ENCODE measurements around the gene G6PC3.
A peak's percentile ranks its signal among the peaks of the same experiment; 100 is the strongest.
"Not testable (repeated sequence)": the region's sequence is repeated elsewhere in the genome, so short reads cannot be mapped to it uniquely, and the experiment has no call there.

Gene G6PC3

DNA sequence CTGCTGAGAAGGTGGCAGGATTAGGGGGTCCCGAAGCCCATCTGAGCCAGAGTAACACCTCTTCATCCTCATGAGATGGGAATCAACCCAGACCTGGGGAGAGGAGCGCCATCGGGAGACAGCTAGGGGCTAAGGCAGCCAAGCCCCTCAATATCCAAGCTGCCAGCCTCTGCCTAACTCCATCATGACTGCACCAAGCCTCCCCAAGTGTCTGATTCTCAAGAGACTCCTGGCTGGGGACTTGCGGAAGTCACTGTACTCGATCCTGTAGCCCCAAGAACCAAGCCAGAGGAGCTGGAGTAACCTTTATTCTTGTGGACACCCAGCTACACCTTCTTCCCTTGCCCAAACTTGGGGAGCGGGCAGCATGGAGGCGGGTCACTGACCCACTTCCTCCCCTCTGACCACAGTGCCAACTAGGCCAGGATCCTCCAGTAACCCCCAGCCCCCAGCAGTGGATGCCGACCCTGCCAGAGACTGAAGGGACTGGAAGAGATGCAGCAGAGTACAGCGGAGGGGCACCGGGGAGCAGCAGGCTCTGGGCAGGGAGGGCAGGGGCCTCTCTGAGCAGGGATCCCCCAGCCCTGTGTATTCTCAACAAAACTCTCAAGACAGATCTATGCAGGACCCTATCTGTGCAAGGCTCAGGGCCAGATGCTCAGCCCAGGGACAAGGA, 39.6 kb downstream of the G6PC3 start:
- no peak for DNase-seq

DNA sequence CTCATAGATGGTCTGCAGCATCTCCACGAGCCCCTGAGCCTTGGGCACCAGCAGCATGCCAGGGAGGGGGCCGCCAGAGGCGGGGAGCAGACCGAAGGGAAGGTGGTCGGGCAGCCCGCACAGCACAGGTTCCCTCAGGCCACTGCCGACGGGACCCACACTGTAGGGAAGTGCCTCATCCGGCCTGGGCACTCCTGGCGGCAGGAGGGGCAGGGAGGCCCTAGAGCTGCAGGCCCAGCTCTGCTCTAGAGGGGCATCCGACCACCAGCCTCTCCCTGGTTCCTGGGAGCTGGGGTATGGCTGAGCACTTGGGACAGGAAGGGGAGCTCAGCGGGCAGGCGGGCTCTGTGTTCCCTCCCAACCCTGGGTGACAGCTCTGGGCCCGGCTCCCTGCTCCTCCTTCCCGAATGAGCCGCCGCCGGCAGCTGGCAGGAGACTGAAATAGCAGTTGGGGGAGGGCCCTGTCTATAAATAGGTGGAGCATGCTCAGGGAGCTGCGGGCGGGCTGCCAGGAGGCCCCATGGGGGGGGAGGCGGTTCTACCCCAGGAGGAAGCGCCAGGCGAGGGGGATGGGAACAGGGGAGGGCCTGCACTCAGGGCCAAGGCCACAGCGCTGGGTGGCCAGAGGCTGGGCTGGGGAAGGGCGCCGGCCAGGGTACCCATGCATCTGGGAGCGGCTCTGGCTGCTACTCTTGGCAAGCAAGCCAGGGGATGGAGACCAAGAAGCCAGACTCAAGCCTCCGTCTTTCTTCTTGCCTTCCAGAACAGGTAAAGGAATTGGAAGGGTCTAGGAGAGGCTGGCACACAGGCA, 40.5 kb downstream of the G6PC3 start:
- DNase-seq = peak; percentile 87

DNA sequence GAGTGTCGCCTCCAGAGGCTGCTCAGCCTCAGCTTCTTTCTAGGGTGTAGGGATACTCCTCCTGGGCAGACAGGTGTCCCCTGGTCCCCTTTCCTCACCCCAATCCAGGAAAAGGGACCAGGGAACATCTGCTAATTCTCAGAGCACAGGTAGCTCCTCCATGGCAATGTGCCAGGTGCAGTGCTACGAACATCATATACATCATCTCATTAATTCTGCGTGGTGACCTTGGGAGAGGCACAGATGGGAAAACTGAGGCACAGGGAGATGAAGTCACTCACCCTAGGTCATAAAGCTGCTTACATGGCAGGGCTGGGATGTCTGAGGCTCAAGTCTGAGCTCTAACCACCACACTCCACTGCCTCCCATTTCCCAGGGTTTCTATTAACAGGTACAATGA, 41.2 kb downstream of the G6PC3 start:
- DNase-seq = no peak

DNA sequence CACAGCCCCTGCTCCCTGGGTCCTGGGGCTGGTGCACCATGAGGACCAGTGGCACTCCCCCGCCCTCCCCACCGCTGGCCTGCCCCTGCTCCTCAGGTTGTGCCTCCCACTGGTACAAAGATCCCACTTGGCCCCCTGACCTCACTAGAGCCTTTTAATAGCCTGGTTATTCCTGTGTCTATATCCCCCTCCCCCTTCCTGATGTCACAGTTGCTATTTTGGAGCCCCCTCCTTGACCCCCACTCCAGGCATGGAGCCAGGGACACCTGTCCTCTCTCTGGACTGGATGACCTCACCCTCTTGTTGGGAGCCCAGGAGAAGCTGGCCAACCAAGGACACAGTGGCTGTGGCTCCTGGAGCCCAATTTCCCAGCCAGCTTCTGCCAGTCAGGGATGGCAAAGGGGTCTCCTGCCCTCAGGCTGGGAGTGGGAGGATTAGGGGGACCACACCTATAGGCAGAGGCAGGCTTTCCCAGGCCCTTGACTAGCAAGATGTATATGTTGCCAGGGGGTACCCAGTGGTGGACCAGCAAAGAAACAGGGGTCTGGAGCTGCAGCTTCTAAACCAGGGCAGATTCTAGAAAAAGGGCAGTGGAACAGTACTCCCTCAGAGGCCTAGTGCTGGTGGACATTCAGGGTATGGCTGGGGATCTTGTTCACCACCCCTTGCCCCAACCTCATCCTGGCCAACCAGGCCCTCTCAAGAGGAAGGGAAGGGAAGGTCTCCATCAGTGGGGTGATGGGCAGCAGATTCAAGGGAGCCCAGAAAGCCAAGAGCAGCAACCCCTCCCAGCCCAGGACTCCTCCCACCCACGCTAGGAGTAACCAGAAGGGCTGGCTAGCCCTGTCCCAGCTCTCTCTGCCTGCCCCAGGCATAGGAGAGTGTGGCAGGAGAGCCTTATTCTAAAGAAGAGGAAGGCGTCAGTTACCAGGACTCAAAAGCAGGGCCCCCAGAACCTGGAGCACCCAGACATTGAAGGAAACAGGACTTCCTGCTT, 42.0 kb downstream of the G6PC3 start:
- no peak for DNase-seq

DNA sequence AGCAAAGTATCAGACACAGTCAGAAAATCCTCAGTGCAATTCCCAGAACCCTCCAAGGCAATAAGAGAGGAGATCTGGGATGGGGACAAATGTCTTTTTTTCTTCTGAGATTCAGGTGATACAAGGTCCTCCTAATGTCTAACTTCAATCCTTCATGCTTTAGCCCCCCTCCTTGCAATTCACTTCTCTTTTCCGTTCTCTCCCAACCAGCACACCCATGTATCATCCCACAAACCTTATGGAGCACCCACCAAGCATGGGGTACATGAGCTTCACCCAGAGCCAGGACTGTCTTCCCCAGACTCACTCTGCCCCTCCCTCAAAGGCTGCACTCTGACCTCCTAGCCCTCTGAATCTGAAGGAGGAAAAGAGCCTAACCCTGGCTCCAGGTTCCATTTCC, 42.8 kb downstream of the G6PC3 start:
- DNase-seq = no peak

DNA sequence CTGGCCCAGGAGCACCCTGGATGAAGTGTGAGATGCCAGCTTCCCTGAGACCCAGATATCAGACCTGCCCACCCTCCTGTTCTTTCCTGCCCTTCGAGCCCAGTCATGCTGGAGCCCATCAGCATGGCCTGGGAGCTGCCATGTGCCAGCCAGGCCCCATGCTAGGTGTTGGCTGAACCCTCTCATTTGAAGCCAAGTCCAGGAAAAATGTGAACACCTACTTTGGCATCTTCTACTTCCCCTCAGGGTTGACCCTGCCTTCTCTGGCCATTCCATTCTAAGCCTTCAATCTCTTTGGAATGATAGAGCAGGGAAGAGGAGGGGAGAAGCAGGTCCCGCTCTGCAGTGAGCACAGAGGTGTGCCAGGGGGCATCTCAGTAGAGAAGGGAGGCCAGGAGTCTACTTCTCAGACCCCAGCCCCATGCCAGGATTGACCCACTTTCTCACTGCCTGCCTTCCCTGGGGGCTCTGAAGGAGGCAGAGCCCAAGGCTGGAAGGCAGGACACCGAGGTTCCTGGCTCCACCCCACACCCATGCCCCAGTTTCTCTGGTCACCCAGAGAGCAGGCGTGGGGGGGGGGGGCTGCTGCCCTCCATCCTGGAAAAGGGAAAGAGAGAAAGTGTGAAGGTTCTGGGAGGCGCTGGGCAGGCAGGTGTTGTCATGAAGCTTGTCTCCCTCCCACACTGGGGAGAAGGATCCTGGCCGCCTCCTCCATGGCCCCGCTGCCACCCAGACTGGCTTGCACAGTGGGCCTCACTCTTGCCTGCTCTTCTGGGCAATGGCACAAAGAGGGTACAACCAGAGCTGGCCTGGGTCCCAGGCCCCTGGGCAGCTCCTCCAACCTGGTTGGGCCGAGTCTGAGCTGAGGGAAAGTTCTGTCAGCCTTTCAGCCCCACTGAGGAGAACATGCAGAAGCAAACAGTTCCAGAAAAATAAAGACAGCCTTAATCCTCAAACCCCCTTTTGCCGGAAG, 43.6 kb downstream of the G6PC3 start:
- no peak for DNase-seq

DNA sequence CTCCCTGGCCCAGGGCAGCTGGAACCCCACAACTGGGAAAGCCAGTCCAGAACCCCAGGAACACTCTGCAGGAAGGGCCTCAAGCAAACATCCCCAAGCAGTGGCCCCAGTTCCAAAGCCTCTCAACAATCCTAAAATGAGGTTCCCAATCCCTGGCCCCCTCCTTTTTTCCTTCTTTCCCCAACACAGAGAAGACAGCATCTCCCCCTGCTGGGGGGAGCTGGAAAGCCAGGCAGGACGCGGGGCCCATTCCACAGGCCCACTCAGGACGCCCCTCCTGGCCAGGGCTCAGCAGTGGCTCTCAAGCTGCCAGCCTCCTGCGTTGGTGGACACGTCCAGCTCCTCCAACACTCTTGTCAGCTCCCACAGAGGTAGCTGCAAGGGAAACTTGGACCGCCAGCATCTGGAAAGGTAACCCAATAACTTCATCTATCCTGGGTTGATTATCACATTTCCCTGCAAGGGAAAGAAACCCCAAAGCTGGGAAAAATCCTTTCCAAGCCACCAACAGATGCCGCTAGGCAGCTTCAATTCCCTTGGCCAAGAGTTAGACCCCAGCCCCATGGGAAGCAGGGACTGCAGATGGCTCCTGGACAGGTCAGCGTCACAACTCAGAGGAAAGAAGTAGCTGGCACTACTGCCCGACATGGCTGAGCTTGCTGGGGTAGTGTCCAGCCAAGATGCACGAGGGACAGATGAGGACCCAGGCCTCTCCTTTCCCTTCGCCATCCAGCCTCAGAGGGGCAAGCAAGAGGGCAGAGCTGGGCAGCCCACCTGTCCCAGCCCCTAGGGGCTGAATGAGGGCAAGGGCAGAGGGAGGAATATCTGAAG, 45.3 kb downstream of the G6PC3 start:
- DNase-seq = no peak

DNA sequence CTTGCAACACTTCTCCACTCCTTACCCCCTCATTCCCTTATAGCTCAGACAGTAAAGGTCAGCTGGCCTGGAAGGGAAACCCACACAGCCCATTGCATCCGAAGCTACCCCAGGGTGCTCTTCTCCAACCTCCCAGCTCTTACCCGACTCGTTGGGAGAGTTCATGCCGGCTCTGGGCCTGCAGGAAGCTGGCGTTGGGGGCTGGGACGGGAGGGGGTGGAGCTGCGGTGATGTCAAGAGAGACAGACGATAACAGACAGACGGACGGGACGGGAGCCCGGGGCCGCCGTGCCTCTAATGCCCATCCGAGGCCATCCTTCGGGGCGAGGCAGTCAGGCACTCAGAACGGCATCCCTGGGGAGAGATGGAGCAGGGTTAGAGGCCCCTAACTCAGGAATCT, 46.8 kb downstream of the G6PC3 start:
- no peak for DNase-seq

DNA sequence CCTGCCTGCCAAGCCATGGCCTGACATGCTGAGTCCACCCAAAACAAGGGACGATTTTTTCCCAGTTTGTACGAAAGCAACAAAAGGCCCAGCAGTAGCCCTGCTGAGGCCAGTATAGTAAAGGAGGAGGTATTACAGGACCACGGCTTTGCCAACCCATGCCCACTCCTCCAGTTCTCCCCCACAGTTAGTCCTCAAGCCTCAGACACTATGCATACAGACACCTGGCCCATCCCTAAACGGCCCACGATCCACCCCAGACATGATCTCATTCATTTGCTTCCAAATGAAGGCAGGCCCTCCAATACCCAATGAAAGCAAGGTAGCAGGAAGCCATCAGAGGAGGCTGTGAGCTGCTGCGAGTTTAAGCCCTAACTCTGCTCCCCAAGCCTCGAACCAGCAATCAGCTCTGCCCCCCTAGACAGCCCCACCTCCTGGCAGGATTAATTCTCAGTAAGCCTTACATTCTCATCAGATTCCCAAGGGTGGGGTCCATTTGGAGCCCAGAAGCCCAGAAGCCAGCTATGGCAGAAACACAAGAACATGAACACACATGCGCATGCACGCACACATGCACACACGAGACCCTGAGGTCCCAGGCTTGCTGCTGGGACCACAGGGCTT, 48.0 kb downstream of the G6PC3 start:
- no peak for DNase-seq

DNA sequence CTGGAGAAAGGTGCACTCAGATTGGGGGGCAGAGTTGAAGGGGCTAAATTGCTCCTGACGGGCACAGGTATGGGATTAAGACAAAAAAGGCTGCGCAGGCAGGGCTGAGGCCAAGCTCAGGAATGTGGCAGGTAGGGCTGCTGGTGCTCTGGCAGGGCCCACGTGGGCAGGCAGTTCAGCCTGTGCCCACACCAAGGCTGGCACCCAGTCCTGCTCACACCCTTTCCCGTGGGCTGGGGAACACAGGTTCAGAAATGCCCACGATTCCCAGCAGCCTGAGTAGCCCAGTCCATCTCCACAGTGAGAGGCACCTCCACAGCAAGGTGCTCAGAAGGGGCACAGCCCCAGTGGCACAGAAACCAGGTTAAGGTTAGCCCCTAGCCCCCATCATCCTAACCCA, 48.5 kb downstream of the G6PC3 start:
- DNase-seq = no peak

DNA sequence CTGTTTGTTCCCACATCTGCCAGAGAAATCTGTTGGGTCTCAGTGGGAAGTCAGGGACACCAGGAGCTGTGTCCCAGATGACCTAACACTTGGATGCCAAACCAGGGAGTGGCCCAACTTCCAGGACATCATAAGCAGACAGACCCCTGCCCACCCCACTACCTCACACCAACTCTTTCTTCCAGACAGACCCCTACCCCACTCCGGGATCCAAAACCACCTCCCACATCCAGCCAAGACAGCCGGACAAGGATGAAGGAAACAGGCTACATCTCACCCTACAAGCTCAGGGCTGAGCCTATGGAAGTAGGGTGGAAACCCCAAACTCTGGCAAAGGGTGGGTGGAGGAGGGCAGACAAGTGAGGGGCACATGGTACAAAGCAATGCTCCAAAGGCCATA, 49.3 kb downstream of the G6PC3 start:
- no peak for DNase-seq

DNA sequence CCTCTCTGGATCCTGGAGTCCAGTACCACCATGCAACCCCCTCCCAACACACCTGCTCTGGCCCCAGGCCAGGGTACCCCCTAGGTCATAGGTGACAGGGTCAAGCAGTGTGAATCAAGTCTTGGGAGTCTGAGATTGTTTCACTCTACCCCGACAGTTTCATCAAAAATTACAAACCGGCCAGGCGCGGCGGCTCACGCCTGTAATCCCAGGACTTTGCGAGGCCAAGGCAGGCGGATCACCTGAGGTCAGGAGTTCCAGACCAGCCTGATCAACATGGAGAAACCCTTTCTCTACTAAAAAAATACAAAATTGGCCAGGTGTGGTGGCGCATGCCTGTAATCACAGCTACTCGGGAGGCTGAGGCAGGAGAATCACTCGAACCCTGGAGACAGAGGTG, 49.7 kb downstream of the G6PC3 start:
- not testable (repeated sequence) for DNase-seq

DNA sequence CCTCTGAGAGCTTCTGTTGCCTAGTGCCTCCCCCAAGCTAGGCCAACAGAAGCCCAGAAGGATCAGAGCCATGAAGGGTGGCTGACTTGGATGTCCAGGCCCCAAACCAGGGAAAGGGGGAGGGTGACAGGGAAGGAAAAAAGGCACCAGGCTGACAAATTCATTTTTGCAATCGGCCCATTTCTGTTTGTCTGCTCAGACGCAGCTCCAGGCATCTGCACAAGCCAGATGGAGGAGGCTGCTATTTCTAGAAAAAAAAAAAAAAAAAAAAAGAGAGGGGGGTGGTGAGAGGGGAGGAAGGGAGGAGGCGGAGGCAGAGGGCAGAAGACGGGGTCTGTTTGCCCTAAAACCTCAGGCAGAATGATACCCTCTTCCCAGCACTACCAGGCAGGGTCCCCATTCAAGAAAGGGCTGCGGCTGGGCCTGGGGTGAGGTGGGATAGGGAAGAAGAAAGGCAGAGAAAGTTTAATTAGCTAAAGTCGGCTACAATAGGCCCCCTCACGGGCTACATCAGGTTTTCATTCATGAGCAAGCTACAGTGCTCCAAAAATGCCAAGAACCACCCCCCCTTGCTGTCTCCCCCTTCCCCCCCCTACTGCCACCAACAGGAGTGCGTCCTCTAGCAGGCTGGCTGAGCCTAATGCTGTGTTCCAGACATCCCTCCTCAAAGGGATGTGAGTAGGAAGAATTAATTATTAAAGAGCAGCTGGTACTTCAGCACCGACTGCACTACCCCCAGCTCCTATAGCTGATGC, 50.5 kb downstream of the G6PC3 start:
- DNase-seq = peak; percentile 74

DNA sequence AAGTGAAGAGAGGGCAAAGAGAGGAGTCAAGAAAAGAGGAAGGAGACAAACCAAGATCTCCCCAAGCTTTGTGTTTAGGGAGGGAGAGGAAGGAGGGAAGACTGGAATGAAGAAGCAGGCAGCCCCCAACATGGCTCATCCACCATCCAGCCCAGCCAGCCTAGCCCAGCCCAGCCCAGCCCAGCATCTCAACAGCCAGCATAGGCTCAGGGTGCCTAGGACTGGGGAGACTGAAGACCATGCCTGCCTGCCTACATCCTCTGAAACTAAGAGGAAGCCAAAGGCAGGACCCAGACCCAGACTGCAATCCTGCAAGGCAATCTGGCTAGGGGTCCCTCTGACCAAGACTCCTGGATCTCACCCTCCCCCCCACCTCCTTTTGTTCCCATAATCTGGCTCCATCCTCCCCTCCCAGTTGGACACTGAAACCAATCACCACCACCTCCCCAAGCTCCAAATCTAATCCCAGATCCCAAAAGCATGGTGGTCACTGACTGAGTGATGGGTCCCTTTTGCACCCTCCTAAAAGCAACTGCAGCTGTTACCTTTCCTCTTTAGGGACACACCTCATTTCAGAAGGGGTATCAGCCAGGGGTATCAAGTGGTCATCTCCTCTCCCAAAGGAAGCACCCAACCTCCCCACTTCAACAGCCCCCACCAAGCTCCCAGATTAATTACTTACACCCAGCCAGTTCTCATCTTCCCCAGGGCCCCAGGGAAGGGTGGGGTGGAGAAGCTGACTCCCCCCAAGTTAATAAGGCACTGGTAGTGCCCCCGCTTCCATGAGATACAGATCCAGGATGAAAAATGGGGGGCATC, 51.7 kb downstream of the G6PC3 start:
- no peak for DNase-seq

DNA sequence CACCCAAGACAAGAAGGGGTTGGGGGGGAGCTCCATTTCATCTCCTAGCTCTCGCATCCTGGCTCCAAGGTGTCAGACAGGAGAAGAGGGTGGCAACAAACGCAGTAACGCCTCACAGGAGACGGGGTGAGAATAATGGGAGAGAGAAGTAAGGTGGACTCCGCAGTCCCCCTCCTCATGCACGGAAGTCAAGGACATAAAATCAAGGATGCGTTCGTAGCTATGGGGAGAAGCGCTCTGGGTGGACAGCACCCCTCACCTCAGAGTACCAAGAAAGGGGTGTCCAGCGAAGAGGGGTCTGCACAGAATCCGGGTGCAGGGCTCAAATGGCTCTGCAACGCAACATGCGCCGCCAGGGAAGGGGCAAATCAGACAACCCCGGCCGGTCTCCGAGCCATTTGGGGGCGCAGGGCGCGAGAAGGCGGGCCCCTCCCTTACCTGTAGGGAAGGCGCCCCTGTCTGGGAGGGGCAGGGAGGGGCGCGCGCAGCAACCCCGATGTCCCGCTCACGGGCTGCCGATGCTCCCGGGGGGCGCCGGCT, 52.4 kb downstream of the G6PC3 start:
- no peak for DNase-seq

DNA sequence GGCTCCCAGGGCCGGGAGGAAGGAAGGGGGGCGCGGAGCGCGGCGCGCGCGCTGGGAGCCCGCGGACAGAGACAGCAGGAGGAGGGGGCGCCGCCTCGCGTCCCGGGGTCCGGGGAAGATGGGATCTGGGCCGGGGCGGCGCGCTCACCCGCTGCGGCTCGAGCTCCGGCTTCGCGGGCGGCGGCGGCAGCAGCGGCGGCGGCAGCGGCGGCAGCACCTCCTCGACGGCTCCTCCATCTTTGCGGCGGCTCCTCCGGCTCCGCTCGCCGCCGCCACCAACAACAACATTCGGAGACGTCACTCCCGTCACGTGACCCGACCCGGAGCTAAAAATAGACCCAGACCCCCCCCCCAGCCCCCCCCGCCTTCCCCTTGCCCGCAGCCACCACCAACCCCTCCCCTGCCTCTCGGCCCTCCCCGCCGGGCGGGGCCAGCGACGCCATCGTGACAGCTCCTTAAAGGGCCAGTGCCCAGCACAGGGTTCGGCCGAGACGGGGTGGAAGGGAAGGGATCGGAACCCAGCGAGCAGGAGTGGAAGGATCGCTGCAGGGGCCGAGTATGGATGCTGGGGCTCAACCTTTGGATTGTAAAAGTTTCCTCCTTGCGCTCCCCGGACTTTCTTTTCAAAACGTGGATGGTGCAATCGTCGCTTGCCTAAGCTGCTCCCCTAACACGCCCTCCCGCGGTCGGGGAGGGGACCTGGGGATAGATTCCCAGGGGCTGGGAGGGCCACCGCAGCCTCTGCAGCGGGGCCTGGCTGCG, 53.0 kb downstream of the G6PC3 start, which contains the start of gene HDAC5:
TSS of gene HDAC5 (minus strand) at position 286 of the 762 bp plus-strand sequence. CDS start 6,126 bp downstream, outside the sequence.
- peak; percentile 85 for DNase-seq

DNA sequence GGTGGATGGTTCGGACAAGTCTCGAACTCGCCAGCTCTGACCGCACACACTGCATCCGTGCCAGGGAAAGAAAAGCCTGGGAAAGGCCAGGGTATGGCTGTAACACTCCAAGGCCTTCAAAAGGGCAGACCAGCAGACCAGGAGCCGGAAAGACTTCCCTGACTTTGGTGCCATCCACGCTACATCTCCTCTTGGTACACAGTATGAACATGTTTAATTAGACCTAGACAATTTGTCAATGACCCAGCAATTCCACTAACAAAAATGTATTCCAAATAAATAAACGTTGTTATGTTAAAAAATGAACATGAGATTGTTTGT, 53.5 kb downstream of the G6PC3 start:
- DNase-seq = no peak

Data from NCI-H524 treated with DMSO at 0.1 percent for 48 hours (cell line).